ENCODE measurements around the gene TBC1D3D.
"Not testable (repeated sequence)": the region's sequence is repeated elsewhere in the genome, so short reads cannot be mapped to it uniquely, and the experiment has no call there.

TBC1D3D gene

DNA sequence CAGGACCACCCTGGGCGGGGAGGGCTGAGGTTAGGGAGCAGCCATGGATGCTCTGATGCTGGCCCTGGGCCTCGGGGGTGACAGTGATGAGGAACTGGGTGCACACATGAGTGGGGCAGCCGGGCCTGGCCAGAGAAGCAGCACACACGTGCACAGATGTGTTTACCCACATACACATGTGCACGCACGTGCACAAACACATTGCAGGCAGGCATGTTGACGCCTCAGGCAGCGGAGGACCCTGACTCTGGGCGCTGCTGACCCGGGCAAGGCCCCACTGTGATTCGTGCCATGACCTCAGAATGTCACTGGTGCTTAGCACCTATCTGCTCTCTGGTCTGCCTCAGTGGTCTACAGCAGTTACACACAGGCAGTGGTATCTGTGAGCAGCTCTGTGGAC, at the start of gene TBC1D3D:
TSS of gene TBC1D3D (plus strand) at position 301 of the 400 bp plus-strand sequence. CDS start 1,585 bp downstream, outside the sequence.
- H3K9me3 Mint-ChIP-seq; H3K4me3 Mint-ChIP-seq; H3K36me3 Mint-ChIP-seq (ENCODE audit: low read depth); H3K27ac Mint-ChIP-seq; H3K27me3 Mint-ChIP-seq (ENCODE audit: low read depth); H3K4me1 Mint-ChIP-seq (ENCODE audit: low read depth): not testable (repeated sequence)

GRCh38 chr17:37988960-37989359, 14.8 kb upstream of the TBC1D3D start, which contains the start of gene TBC1D3L:
Gene TBC1D3L (minus strand): TSS chr17:37989060. CDS start chr17:37987520, 1,540 bp downstream.
- H3K4me3 Mint-ChIP-seq; H3K27me3 Mint-ChIP-seq (ENCODE audit: low read depth); H3K27ac Mint-ChIP-seq; H3K36me3 Mint-ChIP-seq (ENCODE audit: low read depth); H3K4me1 Mint-ChIP-seq (ENCODE audit: low read depth); H3K9me3 Mint-ChIP-seq: not testable (repeated sequence)

All from T-helper 1 cell treated with Interleukin-12 subunit alpha and Interleukin-12 subunit beta and Interleukin-4 antibody, amounts not matched to agents 30 μg/mL and 1 μg/mL, for 36 hours (primary cell).